T-helper 17 cell (primary cell): ENCODE measurements around the gene COL16A1. TPM values are rescaled to one million over a fixed set of nuclear protein-coding genes. Genes with fewer than 3 reads are reported as not detected.

Experiments used
- total RNA-seq, 4 donors: library from RNA in 2 of 4; stranded (reverse) in 2 of 4; gene quantifications; one replicate each; pipeline ENCODE4 v1.2.3 and lab custom pipeline; 2022 to 2026

Gene COL16A1
- total RNA-seq, 2 donors from 2014 or later: not detected

Other genes starting within 250 kb of the COL16A1 start
- not detected for gene TINAGL1, start 127.5 kb downstream of the COL16A1 start, total RNA-seq
- gene HCRTR1, start 86.3 kb downstream of the COL16A1 start, total RNA-seq: not detected
- gene PEF1, start 59.1 kb downstream of the COL16A1 start, total RNA-seq: 10 to 100 TPM; 44.0 to 47.6 TPM
- gene ADGRB2, start 60.3 kb upstream of the COL16A1 start, total RNA-seq: 1 to 10 TPM; 1.0 to 1.4 TPM
- 1 to 10 TPM in 1 of 2 donors, under 1 TPM in 1; 0.30 to 7.5 TPM for gene SPOCD1, start 112.0 kb upstream of the COL16A1 start, total RNA-seq
- 100 to 1,000 TPM; 269 to 384 TPM for gene PTP4A2, start 234.4 kb upstream of the COL16A1 start, total RNA-seq